ENCODE results near the gene ADAM17. TPM values are rescaled to one million over a fixed set of nuclear protein-coding genes. Genes with fewer than 3 reads are reported as not detected.

Gene ADAM17
- total and polyA plus RNA-seq, 2 of the 13 experiments (the other 11 are each of a cell fraction or from before 2014, with no cell fraction given) = 6.5 to 33.4 TPM

- 85% methylated on average over 11 of the region's 11 CpGs for WGBS (ENCODE audit: low lambda C conversion rate)
- H3K4me1 ChIP-seq (ENCODE audit: insufficient read depth, low read length) = no peaks in the 10 kb centered on the region; the same call in 1 of the 2 replicates
- H3K36me3 ChIP-seq (replicated peaks in 1 of 2; ENCODE audit: control insufficient read depth in 1 of 2, insufficient read depth in 2 of 2, low read length in 2 of 2) = no peaks in the 10 kb centered on the region
- no peaks in the 10 kb centered on the region for H3K27me3 ChIP-seq (ENCODE audit: control insufficient read depth in 1 of 2, insufficient read depth in 2 of 2, low read length in 2 of 2)
- no peak overlapping the region for H3K27ac ChIP-seq (ENCODE audit: extremely low read length, insufficient read depth, low read length)
- H3K4me3 ChIP-seq (replicated peaks in 1 of 3; ENCODE audit: insufficient read depth in 1 of 3, low read depth in 2 of 3, low read length in 3 of 3) = no peak overlapping the region
- CTCF ChIA-PET (ENCODE audit: low intra/inter-chr PET ratio, low total read pairs) = no interaction called here
- ATAC-seq (no peak), DNase-seq (ENCODE audit: low spot score) (no peak), FAIRE-seq (no peak)
- intact Hi-C loops (cut with micrococcal nuclease; ENCODE audit: unreplicated experiment) (no loop called here), in situ Hi-C loops (cut with HindIII; ENCODE audit: extremely low pct_ligation_motif_present, low pct_unique_long_range_greater_than_20kb) (no loop called here)
- no peak overlapping the region for H3K9ac ChIP-seq (ENCODE audit: insufficient read depth, low read depth, low read length)
- no peak overlapping the region for H2AFZ ChIP-seq (ENCODE audit: low read length)
- no peaks in the 10 kb centered on the region for H3K9me3 ChIP-seq (ENCODE audit: low read length)
- H3K79me2 ChIP-seq (ENCODE audit: insufficient read depth, low read length) = no peaks in the 10 kb centered on the region
- no peak overlapping the region for H3K4me2 ChIP-seq (ENCODE audit: low read depth, low read length)
- BruUV-seq (replicated peaks) = no TSS peak
- POLR2A ChIA-PET = interaction anchor here (2.0 kb wide), 1 partner anchor 10 kb away, joined by 18 read pairs; the partner anchor contains the start of gene ADAM17
- H4K20me1 ChIP-seq (ENCODE audit: insufficient read depth, low read length) = no peaks in the 10 kb centered on the region
- no peak for TF ChIP-seq PHB2 (IDR thresholded peaks at IDR 0.05; ENCODE audit: partially characterized antibody)
- no peak for TF ChIP-seq ZNF34 (CRISPR knock-in tag; IDR thresholded peaks at IDR 0.05; ENCODE audit: borderline replicate concordance)
- no peak for TF ChIP-seq MTERF4 (CRISPR knock-in tag; IDR thresholded peaks at IDR 0.05)
- TF ChIP-seq PRMT3 (CRISPR knock-in tag; IDR thresholded peaks at IDR 0.05; ENCODE audit: borderline replicate concordance, low read depth) = no peak
- TF ChIP-seq SNAPC4 (CRISPR knock-in tag; IDR thresholded peaks at IDR 0.05) = no peak
- no peak for TF ChIP-seq ZNF761 (CRISPR knock-in tag; conservative IDR thresholded peaks at IDR 0.05)
- TF ChIP-seq ZSCAN31 (CRISPR knock-in tag; IDR thresholded peaks at IDR 0.05; ENCODE audit: low read depth) = no peak
- TF ChIP-seq, protein P1, sequence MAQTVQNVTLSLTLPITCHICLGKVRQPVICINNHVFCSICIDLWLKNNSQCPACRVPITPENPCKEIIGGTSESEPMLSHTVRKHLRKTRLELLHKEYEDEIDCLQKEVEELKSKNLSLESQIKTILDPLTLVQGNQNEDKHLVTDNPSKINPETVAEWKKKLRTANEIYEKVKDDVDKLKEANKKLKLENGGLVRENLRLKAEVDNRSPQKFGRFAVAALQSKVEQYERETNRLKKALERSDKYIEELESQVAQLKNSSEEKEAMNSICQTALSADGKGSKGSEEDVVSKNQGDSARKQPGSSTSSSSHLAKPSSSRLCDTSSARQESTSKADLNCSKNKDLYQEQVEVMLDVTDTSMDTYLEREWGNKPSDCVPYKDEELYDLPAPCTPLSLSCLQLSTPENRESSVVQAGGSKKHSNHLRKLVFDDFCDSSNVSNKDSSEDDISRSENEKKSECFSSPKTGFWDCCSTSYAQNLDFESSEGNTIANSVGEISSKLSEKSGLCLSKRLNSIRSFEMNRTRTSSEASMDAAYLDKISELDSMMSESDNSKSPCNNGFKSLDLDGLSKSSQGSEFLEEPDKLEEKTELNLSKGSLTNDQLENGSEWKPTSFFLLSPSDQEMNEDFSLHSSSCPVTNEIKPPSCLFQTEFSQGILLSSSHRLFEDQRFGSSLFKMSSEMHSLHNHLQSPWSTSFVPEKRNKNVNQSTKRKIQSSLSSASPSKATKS (CRISPR knock-in tag; IDR thresholded peaks at IDR 0.05) = no peak
- TF ChIP-seq EZH2 (conservative IDR thresholded peaks at IDR 0.05; ENCODE audit: low read depth, low read length) = no peak
- no peak for TF ChIP-seq CCAR2 (optimal IDR thresholded peaks at IDR 0.05; ENCODE audit: low read depth, low read length)
- no peak for TF ChIP-seq ZNF274 (CRISPR knock-in tag; IDR thresholded peaks at IDR 0.05)
- no peak for TF ChIP-seq ZNF572 (CRISPR knock-in tag; IDR thresholded peaks at IDR 0.05)
- TF ChIP-seq, protein P2, sequence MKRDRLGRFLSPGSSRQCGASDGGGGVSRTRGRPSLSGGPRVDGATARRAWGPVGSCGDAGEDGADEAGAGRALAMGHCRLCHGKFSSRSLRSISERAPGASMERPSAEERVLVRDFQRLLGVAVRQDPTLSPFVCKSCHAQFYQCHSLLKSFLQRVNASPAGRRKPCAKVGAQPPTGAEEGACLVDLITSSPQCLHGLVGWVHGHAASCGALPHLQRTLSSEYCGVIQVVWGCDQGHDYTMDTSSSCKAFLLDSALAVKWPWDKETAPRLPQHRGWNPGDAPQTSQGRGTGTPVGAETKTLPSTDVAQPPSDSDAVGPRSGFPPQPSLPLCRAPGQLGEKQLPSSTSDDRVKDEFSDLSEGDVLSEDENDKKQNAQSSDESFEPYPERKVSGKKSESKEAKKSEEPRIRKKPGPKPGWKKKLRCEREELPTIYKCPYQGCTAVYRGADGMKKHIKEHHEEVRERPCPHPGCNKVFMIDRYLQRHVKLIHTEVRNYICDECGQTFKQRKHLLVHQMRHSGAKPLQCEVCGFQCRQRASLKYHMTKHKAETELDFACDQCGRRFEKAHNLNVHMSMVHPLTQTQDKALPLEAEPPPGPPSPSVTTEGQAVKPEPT (CRISPR knock-in tag; IDR thresholded peaks at IDR 0.05; ENCODE audit: low read depth) = no peak
- TF ChIP-seq ERF (CRISPR knock-in tag; IDR thresholded peaks at IDR 0.05) = no peak
Observed at GRCh38 chr2:9565436-9566153, 10.0 kb upstream of the ADAM17 start.
